Ascending aorta (tissue), 2 donors: ENCODE data around the gene UFD1. TPM values are rescaled to one million over a fixed set of nuclear protein-coding genes. Genes with fewer than 3 reads are reported as not detected.

Experiments used
- DNase-seq, 2 donors: peaks; one replicate each; pipeline ENCODE4 v3.0.0-alpha.2; 2019; ENCODE audit warnings: low spot score in 2 of 2
- H3K27ac ChIP-seq, 2 donors: fragments of 200-600 bp; sonication (generic); one replicate each; pipeline ENCODE4 v1.5.1; 2016 to 2017; ENCODE audit warnings: mild to moderate bottlenecking in 1 of 2
- H3K27me3 ChIP-seq: fragments of 200-600 bp; sonication (generic); one replicate; pipeline ENCODE4 v1.5.1; 2017
- H3K36me3 ChIP-seq, 2 donors: fragments of 200-600 bp; sonication (generic); one replicate each; pipeline ENCODE4 v1.5.1; 2016
- H3K4me1 ChIP-seq, 2 donors: fragments of 200-600 bp; sonication (generic); one replicate each; pipeline ENCODE4 v1.5.1; 2016 to 2017; ENCODE audit warnings: mild to moderate bottlenecking in 1 of 2
- H3K4me3 ChIP-seq, 2 donors: fragments of 200-600 bp; sonication (generic); one replicate each; pipeline ENCODE4 v1.5.1; 2016 to 2017; ENCODE audit warnings: mild to moderate bottlenecking in 1 of 2
- H3K9me3 ChIP-seq, 2 donors: fragments of 200-600 bp; sonication (generic); one replicate each; pipeline ENCODE4 v1.5.1; 2016
- intact Hi-C: fragments of 100-400 bp; cut with DNase I; formaldehyde crosslinking; loops from one replicate; pipeline ENCODE4 v1.15.1; 2023
- total RNA-seq: library from RNA; depleted of rRNA; stranded (reverse); fragments of >200 nt; gene quantifications from one replicate; pipeline ENCODE4 v1.1.0, GENCODE V29; 2016
- TF ChIP-seq, protein P1 (sequence below), 3 experiments: fragments of 200-600 bp in 2 of 3; fragments of 450-650 bp in 1 of 3; sonication (generic) in 2 of 3; IDR thresholded peaks; one replicate each; pipeline ENCODE4 v1.5.1; 2016 to 2019; ENCODE audit warnings: antibody characterized with exemption in 3 of 3, mild to moderate bottlenecking in 1 of 3, moderate library complexity in 1 of 3

UFD1 gene
- total RNA-seq, 1 donor from 2014 or later: 81.5 TPM

DNA sequence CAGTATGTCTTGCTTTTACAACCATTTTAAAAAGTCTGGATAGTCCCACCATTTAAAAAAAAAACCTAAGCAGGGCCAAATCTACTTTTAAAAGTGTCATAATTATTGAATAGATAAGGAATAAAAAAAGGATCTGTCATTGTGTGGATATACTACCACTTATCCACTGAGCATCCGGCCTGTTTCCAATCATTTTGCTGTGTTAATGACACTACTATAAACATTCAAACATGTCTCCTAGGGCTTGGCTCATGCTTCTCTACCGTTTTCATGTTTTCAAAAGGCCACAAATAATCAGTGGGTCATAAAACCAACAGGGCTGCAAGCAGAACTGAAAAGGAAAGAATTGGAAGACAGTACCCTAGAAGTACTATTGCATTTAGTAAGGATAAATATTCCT, 19.0 kb downstream of the UFD1 start:
- intact Hi-C loops: no loop called here
- Histone ChIP-seq H3K36me3 (peaks cover 35 to 78% of the 10 kb centered on the region in 2 donors), H3K9me3 (no peaks in the 10 kb centered on the region)

DNA sequence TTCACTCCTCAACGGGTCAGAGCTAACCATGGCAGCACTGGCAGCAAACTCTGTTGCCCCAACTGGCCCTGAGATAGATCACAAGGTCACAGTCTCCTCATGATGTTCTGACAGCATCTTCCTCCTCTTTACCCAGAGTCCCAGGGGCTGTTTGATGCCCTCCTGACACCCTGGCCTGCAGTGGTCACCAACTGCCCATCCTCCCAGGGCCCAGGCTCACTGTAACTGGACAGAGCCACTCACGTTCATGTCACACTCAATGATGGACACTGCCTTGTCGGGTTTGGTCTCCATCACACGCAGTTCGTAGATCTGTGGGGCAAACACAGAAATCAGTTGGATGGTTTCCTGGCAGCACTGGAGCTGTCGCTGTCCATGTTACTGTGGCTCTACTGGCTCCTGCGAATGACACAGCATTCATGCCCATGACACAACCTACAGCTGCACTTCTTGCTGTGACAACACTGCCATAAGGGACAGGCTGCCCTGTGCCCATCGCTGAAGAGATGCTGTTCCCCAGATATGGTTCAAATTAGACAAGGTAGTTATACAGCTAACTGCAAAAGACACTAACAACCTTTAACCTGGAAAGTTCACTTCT, 21.1 kb downstream of the UFD1 start:
- Histone ChIP-seq H3K4me3 (no peak overlapping the region), H3K4me1 (no peaks in the 10 kb centered on the region), H3K9me3 (no peaks in the 10 kb centered on the region), H3K36me3 (peaks cover 45 to 78% of the 10 kb centered on the region in 2 donors), H3K27me3 (no peaks in the 10 kb centered on the region), H3K27ac (no peak overlapping the region)
- intact Hi-C loops: no loop called here
- TF ChIP-seq, protein P1, sequence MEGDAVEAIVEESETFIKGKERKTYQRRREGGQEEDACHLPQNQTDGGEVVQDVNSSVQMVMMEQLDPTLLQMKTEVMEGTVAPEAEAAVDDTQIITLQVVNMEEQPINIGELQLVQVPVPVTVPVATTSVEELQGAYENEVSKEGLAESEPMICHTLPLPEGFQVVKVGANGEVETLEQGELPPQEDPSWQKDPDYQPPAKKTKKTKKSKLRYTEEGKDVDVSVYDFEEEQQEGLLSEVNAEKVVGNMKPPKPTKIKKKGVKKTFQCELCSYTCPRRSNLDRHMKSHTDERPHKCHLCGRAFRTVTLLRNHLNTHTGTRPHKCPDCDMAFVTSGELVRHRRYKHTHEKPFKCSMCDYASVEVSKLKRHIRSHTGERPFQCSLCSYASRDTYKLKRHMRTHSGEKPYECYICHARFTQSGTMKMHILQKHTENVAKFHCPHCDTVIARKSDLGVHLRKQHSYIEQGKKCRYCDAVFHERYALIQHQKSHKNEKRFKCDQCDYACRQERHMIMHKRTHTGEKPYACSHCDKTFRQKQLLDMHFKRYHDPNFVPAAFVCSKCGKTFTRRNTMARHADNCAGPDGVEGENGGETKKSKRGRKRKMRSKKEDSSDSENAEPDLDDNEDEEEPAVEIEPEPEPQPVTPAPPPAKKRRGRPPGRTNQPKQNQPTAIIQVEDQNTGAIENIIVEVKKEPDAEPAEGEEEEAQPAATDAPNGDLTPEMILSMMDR (IDR thresholded peaks at IDR 0.05): no peak
- DNase-seq: no peak

More for the DNA sequence above, 19.0 kb downstream of the UFD1 start:
- no peak overlapping the region for H3K4me3 ChIP-seq
- no peaks in the 10 kb centered on the region for H3K4me1 ChIP-seq
- H3K27ac ChIP-seq: no peak overlapping the region
- DNase-seq: no peak
- H3K27me3 ChIP-seq: no peaks in the 10 kb centered on the region
- TF ChIP-seq, protein P1 (IDR thresholded peaks at IDR 0.05): no peak

GRCh38 chr22:19456541-19456940, 22.5 kb downstream of the UFD1 start:
- Histone ChIP-seq H3K36me3 (peaks cover 56 to 81% of the 10 kb centered on the region in 2 donors), H3K4me1 (no peaks in the 10 kb centered on the region), H3K27ac (no peak overlapping the region), H3K4me3 (no peak overlapping the region), H3K9me3 (no peaks in the 10 kb centered on the region), H3K27me3 (no peaks in the 10 kb centered on the region)
- DNase-seq: peak in 1 of 2 donors; percentile 43
- intact Hi-C loops: no loop called here
- TF ChIP-seq, protein P1 (IDR thresholded peaks at IDR 0.05): no peak

GRCh38 chr22:19455585-19456370, 23.2 kb downstream of the UFD1 start:
- Histone ChIP-seq H3K36me3 (peaks cover 57 to 77% of the 10 kb centered on the region in 2 donors), H3K4me1 (no peaks in the 10 kb centered on the region), H3K27me3 (no peaks in the 10 kb centered on the region), H3K9me3 (no peaks in the 10 kb centered on the region), H3K4me3 (no peak overlapping the region), H3K27ac (no peak overlapping the region)
- intact Hi-C loops: no loop called here
- peak in 1 of 2 donors; percentile 50 for DNase-seq
- TF ChIP-seq, protein P1 (IDR thresholded peaks at IDR 0.05): no peak

GRCh38 chr22:19455033-19455432, 24.0 kb downstream of the UFD1 start:
- DNase-seq: no peak
- H3K27me3 ChIP-seq: no peaks in the 10 kb centered on the region
- TF ChIP-seq, protein P1 (IDR thresholded peaks at IDR 0.05): no peak
- no peak overlapping the region for H3K27ac ChIP-seq
- H3K9me3 ChIP-seq: no peaks in the 10 kb centered on the region
- intact Hi-C loops: no loop called here
- H3K4me1 ChIP-seq: no peaks in the 10 kb centered on the region
- peaks cover 57 to 76% of the 10 kb centered on the region in 2 donors for H3K36me3 ChIP-seq
- H3K4me3 ChIP-seq: no peak overlapping the region
